ENCODE data around the gene MEAF6. TPM values are rescaled to one million over a fixed set of nuclear protein-coding genes. Genes with fewer than 3 reads are reported as not detected.
A peak's percentile ranks its signal among the peaks of the same experiment; 100 is the strongest.

MEAF6 gene
- total RNA-seq (2022) = 60.1 and 70.8 TPM in 2 replicates
- percentile 74 among the genes with signal in this experiment for Bru-seq, nascent RNA
- percentile 86 among the genes with signal in this experiment for BruChase-seq, experiment 1, labeled RNA remaining after a 6-hour chase
- BruChase-seq, experiment 2, labeled RNA remaining after a 2-hour chase = percentile 79 among the genes with signal in this experiment
- long read RNA-seq, transcript MEAF6-201 (7 exons, 1,525 nt) = major isoform, 109 of 158 reads
- long read RNA-seq, transcript MEAF6-206 (8 exons, 1,408 nt) = minor isoform, 22 of 158 reads
- long read RNA-seq, transcript MEAF6-202 (6 exons, 603 nt) = minor isoform, 12 of 158 reads
- long read RNA-seq, partial matches to known transcripts = 1 of 158 reads
- long read RNA-seq, other reads (novel, unspliced or antisense) = 13 of 158 reads

DNA sequence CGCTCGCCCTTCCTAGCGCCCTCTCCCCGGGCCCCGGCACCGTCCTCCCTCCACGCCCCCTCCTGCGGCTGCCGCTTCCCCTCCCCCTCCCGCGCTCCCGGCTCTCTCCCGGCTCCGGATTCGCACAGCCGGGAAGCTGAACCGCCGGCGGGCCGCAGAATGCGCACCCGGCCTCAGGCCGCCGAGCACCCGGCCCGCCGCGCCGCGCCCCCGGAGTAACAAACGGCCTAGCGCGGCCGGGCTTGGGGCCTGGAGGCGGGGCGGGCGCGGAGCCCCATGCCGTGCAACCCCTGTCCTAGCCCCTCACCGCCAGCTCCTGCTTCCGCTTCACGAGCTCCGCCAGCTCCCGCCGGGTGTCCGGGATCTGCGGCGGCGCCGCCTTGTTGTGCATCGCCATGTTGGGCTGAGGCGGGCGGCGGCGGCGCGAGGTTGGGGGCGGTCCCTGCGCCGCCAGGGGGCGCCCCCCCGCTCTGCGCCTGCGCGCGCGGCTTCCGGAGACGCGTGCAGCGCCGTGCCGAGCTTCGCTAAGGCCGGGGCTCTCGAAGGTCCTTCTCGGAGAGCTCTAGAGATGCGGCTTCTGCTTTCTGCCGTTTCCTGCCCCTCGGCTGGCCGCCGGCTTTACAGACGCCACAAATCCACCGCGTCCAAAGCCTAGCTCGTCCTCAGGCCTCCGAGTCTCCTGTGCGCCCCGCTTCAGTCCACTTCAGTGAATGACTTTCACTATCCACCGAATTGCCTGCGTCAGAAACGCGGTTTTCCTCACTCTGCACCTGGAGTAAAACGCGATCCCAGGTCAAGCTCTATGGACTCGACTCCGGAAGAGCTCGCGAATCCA is at the start of gene MEAF6:
TSS of gene MEAF6 (minus strand) at position 417 of the 835 bp plus-strand sequence. CDS start at position 397, 20 bp downstream.
- CTCF ChIA-PET = interaction anchor here (0.6 to 1.5 kb wide), 11 partner anchors 9 to 176 kb away, joined by 3 to 11 read pairs (median 4); partner anchors contain the start of gene GNL2
- BruUV-seq (replicated peaks) = no TSS peak
- peak; percentile 93 for TF ChIP-seq CTCF (IDR thresholded peaks at IDR 0.05; ENCODE audit: unreplicated experiment)
- Mint-ChIP-seq H3K4me1 (ENCODE audit: low read depth, unreplicated experiment) (peaks cover 22% of the 10 kb centered on the region), H3K9me3 (ENCODE audit: low read depth, unreplicated experiment) (no peaks in the 10 kb centered on the region), H3K36me3 (ENCODE audit: insufficient read depth, unreplicated experiment) (peaks cover 40% of the 10 kb centered on the region), H3K27ac (ENCODE audit: unreplicated experiment) (peak within 1 kb of the TSS; percentile 66), H3K27me3 (ENCODE audit: unreplicated experiment) (no peaks in the 10 kb centered on the region), H3K4me3 (ENCODE audit: low read depth, unreplicated experiment) (peak within 1 kb of the TSS; percentile 71)
- DNase-seq = peak; percentile 89
- intact Hi-C loops (cut with micrococcal nuclease; ENCODE audit: unreplicated experiment) = no loop called here

- Mint-ChIP-seq H3K27me3 (ENCODE audit: unreplicated experiment) (no peaks in the 10 kb centered on the region), H3K4me3 (ENCODE audit: low read depth, unreplicated experiment) (no peak overlapping the region), H3K4me1 (ENCODE audit: low read depth, unreplicated experiment) (no peaks in the 10 kb centered on the region), H3K9me3 (ENCODE audit: low read depth, unreplicated experiment) (no peaks in the 10 kb centered on the region), H3K27ac (ENCODE audit: unreplicated experiment) (no peak overlapping the region), H3K36me3 (ENCODE audit: insufficient read depth, unreplicated experiment) (peaks cover 25% of the 10 kb centered on the region)
- no peak for DNase-seq
- BruUV-seq (replicated peaks) = no TSS peak
- intact Hi-C loops (cut with micrococcal nuclease; ENCODE audit: unreplicated experiment) = no loop called here
- CTCF ChIA-PET = interaction anchor here (1.6 kb wide), 1 partner anchor 10 kb away, joined by 3 read pairs; no protein-coding TSS in a partner anchor
- no peak for TF ChIP-seq CTCF (IDR thresholded peaks at IDR 0.05; ENCODE audit: unreplicated experiment)
These were observed 48.4 kb upstream of the MEAF6 start for GRCh38 chr1:37562984-37563383.

- Mint-ChIP-seq H3K9me3 (ENCODE audit: low read depth, unreplicated experiment) (no peaks in the 10 kb centered on the region), H3K27me3 (ENCODE audit: unreplicated experiment) (no peaks in the 10 kb centered on the region), H3K4me1 (ENCODE audit: low read depth, unreplicated experiment) (no peaks in the 10 kb centered on the region), H3K27ac (ENCODE audit: unreplicated experiment) (no peak overlapping the region), H3K4me3 (ENCODE audit: low read depth, unreplicated experiment) (no peak overlapping the region), H3K36me3 (ENCODE audit: insufficient read depth, unreplicated experiment) (peaks cover 17% of the 10 kb centered on the region)
- intact Hi-C loops (cut with micrococcal nuclease; ENCODE audit: unreplicated experiment) = no loop called here
- DNase-seq = peak; percentile 28
- TF ChIP-seq CTCF (IDR thresholded peaks at IDR 0.05; ENCODE audit: unreplicated experiment) = peak; percentile 62
- BruUV-seq (replicated peaks) = TSS peak; percentile 13
- CTCF ChIA-PET = no interaction called here
These were observed 46.9 kb upstream of the MEAF6 start for GRCh38 chr1:37561133-37562132.

Measured in Calu3 (cell line).